ENCODE data around the gene BMP8B.

GRCh38 chr1:39791838-39792237 is 3.2 kb upstream of the BMP8B start:
- TF ChIP-seq CTCF (IDR thresholded peaks at IDR 0.05 in 8 of 11, conservative IDR thresholded peaks at IDR 0.05 in 3 of 11) (no peak), POLR2A (IDR thresholded peaks at IDR 0.05) (no peak), POLR2AphosphoS5 (IDR thresholded peaks at IDR 0.05) (no peak)

Data from spleen (tissue), 7 donors.